PC-3 (cell line): ENCODE measurements around the gene COMMD10.

Source experiments
- EZH2 ChIP-seq: fragments of 300-600 bp; sonication (generic); IDR thresholded peaks from one replicate; pipeline ENCODE4 v1.6.1; 2017; ENCODE audit warnings: antibody characterized with exemption, mild to moderate bottlenecking, low read length; ENCODE audit not compliant: unreplicated experiment
- EZH2phosphoT487 ChIP-seq: fragments of 300-600 bp; sonication (generic); IDR thresholded peaks from 2 replicates; pipeline ENCODE4 v1.6.1; 2018; ENCODE audit warnings: mild to moderate bottlenecking, antibody characterized with exemption, low read length, borderline replicate concordance
- TF ChIP-seq, protein P1 (sequence below): fragments of 300-600 bp; sonication (generic); conservative IDR thresholded peaks from 2 replicates; pipeline ENCODE4 v1.5.1; 2017; ENCODE audit warnings: antibody characterized with exemption, low read depth, mild to moderate bottlenecking, low read length

DNA sequence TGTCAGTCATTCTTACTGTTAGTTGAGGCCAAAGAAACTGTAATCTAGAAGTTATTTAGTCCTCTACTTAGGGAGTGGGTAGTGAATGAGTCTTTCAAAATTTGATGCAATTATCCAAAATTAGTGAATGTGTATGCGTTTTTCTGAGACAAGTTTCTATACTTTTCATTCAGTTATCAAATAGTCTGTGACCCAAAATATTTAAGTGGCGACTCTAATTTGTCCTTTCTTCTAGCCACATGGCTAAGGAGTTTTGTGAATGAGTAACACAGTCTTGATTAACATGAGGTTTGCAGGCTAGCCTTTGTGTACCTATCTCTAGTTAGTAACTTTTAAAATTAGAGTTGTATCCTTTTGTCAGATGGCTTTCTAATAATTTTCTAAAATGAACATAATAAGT lies 45.6 kb downstream of the COMMD10 start:
- TF ChIP-seq, protein P1, sequence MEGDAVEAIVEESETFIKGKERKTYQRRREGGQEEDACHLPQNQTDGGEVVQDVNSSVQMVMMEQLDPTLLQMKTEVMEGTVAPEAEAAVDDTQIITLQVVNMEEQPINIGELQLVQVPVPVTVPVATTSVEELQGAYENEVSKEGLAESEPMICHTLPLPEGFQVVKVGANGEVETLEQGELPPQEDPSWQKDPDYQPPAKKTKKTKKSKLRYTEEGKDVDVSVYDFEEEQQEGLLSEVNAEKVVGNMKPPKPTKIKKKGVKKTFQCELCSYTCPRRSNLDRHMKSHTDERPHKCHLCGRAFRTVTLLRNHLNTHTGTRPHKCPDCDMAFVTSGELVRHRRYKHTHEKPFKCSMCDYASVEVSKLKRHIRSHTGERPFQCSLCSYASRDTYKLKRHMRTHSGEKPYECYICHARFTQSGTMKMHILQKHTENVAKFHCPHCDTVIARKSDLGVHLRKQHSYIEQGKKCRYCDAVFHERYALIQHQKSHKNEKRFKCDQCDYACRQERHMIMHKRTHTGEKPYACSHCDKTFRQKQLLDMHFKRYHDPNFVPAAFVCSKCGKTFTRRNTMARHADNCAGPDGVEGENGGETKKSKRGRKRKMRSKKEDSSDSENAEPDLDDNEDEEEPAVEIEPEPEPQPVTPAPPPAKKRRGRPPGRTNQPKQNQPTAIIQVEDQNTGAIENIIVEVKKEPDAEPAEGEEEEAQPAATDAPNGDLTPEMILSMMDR: no peak
- TF ChIP-seq EZH2 (no peak), EZH2phosphoT487 (no peak)
